Measurements from ENCODE around the gene IMMP2L.

GRCh38 chr7:111077001-111077400, 485.3 kb downstream of the IMMP2L start:
- TF ChIP-seq RAD21 (conservative IDR thresholded peaks at IDR 0.05 in 1 of 2, IDR thresholded peaks at IDR 0.05 in 1 of 2): no peak
- no peak for TF ChIP-seq REST (IDR thresholded peaks at IDR 0.05)
- no peak for TF ChIP-seq EP300 (IDR thresholded peaks at IDR 0.05)
- TF ChIP-seq CBX2 (IDR thresholded peaks at IDR 0.05; ENCODE audit: borderline replicate concordance, low read depth): no peak
- no peak for TF ChIP-seq CTCF (IDR thresholded peaks at IDR 0.05)

Data from A549 (cell line).